ENCODE results near the gene ZNF664. TPM values are rescaled to one million over a fixed set of nuclear protein-coding genes. Genes with fewer than 3 reads are reported as not detected.

ZNF664 gene
- total and polyA plus RNA-seq, 2 of the 13 experiments (the other 11 are each of a cell fraction or from before 2014, with no cell fraction given): 43.9 to 56.5 TPM

DNA sequence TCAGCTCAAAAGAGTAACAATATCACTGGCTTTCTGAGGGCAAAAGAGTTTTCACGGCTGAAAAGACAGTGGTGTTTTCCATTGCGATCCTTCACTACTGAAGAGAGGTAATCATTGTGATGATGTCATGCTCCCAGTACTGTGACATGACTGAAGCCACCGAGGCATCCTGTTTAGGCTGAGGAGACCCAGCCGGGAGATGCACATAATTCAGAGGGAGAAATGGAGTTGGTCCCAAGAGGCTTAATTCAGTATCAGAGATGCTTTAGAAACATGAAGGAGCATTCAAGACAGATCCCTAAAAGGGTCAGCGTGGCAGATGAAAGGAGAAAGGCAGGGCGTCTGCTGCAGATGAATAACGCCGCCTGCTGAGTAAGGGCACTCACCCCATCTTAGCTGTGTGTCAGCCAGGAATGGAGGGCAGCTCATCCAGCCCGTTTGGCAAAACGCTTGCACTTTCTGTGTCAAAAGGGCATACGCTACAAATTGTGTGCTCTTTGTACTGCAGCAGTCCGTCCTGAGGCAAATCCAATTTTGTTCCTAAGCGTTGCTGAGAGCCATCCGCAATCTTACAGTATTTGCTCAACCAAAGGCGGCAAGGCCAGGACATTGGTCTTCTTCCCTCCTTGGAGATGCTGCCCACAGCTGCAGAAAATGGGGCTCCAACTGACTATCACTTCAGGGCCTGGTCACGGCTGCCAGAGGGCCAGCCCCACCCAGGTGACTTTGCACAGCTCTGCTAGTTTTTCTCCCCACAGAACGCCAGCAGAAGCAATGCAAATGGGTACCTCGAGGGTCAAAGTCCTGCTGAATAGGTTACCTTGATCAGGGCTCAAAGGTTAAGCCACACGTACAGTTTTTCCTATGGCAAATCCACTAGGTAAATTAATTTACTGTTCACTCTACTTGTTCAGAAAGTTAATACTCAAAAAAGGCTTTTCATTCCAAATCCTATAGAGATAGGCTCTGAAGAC is 23.9 kb upstream of the ZNF664 start (continued):
- no peak for TF ChIP-seq KLF13 (CRISPR knock-in tag; IDR thresholded peaks at IDR 0.05)
- TF ChIP-seq HOMEZ (CRISPR knock-in tag; IDR thresholded peaks at IDR 0.05; ENCODE audit: low read depth): 0 out of 2 replicates have a peak, but pooled peaks have one; percentile 51
- no peak for TF ChIP-seq SMARCC2 (IDR thresholded peaks at IDR 0.05)
- TF ChIP-seq ARID5B (CRISPR knock-in tag; IDR thresholded peaks at IDR 0.05): peak; percentile 59
- TF ChIP-seq ZNF850 (CRISPR knock-in tag; conservative IDR thresholded peaks at IDR 0.05): no peak
- no peak for TF ChIP-seq ZMAT3 (CRISPR knock-in tag; conservative IDR thresholded peaks at IDR 0.05)
- no peak for TF ChIP-seq IKZF4 (CRISPR knock-in tag; IDR thresholded peaks at IDR 0.05; ENCODE audit: borderline replicate concordance, low read depth, not compliant biosample characterization)
- 0 out of 2 replicates have a peak, but pooled peaks have one; percentile 40 for TF ChIP-seq ZNF331 (CRISPR knock-in tag; IDR thresholded peaks at IDR 0.05)
- TF ChIP-seq SOX13 (IDR thresholded peaks at IDR 0.05): no peak
- TF ChIP-seq SOX13 (CRISPR knock-in tag; conservative IDR thresholded peaks at IDR 0.05 in 1 of 2, IDR thresholded peaks at IDR 0.05 in 1 of 2): no peak
- TF ChIP-seq, protein P1, sequence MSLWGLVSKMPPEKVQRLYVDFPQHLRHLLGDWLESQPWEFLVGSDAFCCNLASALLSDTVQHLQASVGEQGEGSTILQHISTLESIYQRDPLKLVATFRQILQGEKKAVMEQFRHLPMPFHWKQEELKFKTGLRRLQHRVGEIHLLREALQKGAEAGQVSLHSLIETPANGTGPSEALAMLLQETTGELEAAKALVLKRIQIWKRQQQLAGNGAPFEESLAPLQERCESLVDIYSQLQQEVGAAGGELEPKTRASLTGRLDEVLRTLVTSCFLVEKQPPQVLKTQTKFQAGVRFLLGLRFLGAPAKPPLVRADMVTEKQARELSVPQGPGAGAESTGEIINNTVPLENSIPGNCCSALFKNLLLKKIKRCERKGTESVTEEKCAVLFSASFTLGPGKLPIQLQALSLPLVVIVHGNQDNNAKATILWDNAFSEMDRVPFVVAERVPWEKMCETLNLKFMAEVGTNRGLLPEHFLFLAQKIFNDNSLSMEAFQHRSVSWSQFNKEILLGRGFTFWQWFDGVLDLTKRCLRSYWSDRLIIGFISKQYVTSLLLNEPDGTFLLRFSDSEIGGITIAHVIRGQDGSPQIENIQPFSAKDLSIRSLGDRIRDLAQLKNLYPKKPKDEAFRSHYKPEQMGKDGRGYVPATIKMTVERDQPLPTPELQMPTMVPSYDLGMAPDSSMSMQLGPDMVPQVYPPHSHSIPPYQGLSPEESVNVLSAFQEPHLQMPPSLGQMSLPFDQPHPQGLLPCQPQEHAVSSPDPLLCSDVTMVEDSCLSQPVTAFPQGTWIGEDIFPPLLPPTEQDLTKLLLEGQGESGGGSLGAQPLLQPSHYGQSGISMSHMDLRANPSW (CRISPR knock-in tag; IDR thresholded peaks at IDR 0.05; ENCODE audit: borderline replicate concordance): 0 out of 2 replicates have a peak, but pooled peaks have one; percentile 60
- TF ChIP-seq TBL1XR1 (IDR thresholded peaks at IDR 0.05; ENCODE audit: borderline replicate concordance, low read length, partially characterized antibody): no peak
- no peak for TF ChIP-seq RAD51 (IDR thresholded peaks at IDR 0.05; ENCODE audit: borderline replicate concordance)
- TF ChIP-seq MAF1 (CRISPR knock-in tag; IDR thresholded peaks at IDR 0.05; ENCODE audit: borderline replicate concordance): no peak
- TF ChIP-seq PHF20 (CRISPR knock-in tag; IDR thresholded peaks at IDR 0.05): peak; percentile 36; the same call in 1 of the 2 replicates
- TF ChIP-seq ZNF678 (CRISPR knock-in tag; IDR thresholded peaks at IDR 0.05): no peak
- no peak for TF ChIP-seq NFIB (CRISPR knock-in tag; IDR thresholded peaks at IDR 0.05; ENCODE audit: borderline replicate concordance)
- TF ChIP-seq ZIK1 (CRISPR knock-in tag; IDR thresholded peaks at IDR 0.05; ENCODE audit: borderline replicate concordance, low read depth): no peak
- TF ChIP-seq NFYB (CRISPR knock-in tag; IDR thresholded peaks at IDR 0.05): no peak
